MM.1S (cell line): ENCODE results near the gene TRIM51.

Experiments
- DNase-seq: peaks from one replicate; pipeline ENCODE4 v3.0.0-alpha.2; 2015
- H2AFZ ChIP-seq: fragments of 300-600 bp; sonication (generic); 2 replicates; pipeline ENCODE4 v1.6.0; 2016; ENCODE audit warnings: antibody characterized with exemption, low read length
- H3F3A ChIP-seq: fragments of 300-600 bp; sonication (generic); 2 replicates; pipeline ENCODE4 v1.6.1; 2016; ENCODE audit warnings: mild to moderate bottlenecking, antibody characterized with exemption, low read length, moderate library complexity, mixed read lengths; ENCODE audit not compliant: insufficient read depth
- H3K27ac ChIP-seq: fragments of 300-600 bp; sonication (generic); 2 replicates; pipeline ENCODE4 v1.5.1; 2016; ENCODE audit warnings: mild to moderate bottlenecking, low read length
- H3K27me3 ChIP-seq: fragments of 300-600 bp; sonication (generic); replicated peaks from 2 replicates; pipeline ENCODE4 v1.6.0; 2016; ENCODE audit warnings: low read length; ENCODE audit not compliant: insufficient read depth
- H3K36me3 ChIP-seq: fragments of 300-600 bp; sonication (generic); replicated peaks from 2 replicates; pipeline ENCODE4 v1.6.1; 2016; ENCODE audit warnings: mild to moderate bottlenecking, low read length, mixed read lengths; ENCODE audit not compliant: insufficient read depth
- H3K4me1 ChIP-seq: fragments of 300-600 bp; sonication (generic); 2 replicates; pipeline ENCODE4 v1.6.1; 2016; ENCODE audit warnings: low read length, mixed read lengths
- H3K4me2 ChIP-seq: fragments of 300-600 bp; sonication (generic); 2 replicates; pipeline ENCODE4 v1.6.0; 2016; ENCODE audit warnings: low read depth, low read length
- H3K4me3 ChIP-seq: fragments of 300-600 bp; sonication (generic); 2 replicates; pipeline ENCODE4 v1.5.1; 2016; ENCODE audit warnings: low read length, mixed read lengths
- H3K79me2 ChIP-seq: fragments of 300-600 bp; sonication (generic); 2 replicates; pipeline ENCODE4 v1.6.1; 2016; ENCODE audit warnings: mixed run types, low read length, mixed read lengths
- H3K9ac ChIP-seq: fragments of 300-600 bp; sonication (generic); 2 replicates; pipeline ENCODE4 v1.6.1; 2016; ENCODE audit warnings: low read length, mixed read lengths
- H3K9me2 ChIP-seq: fragments of 300-600 bp; sonication (generic); replicated peaks from 2 replicates; pipeline ENCODE4 v1.6.1; 2016; ENCODE audit warnings: mild to moderate bottlenecking, low read length, mixed read lengths; ENCODE audit not compliant: insufficient read depth
- H3K9me3 ChIP-seq: fragments of 300-600 bp; sonication (generic); replicated peaks from 2 replicates; pipeline ENCODE4 v1.6.1; 2016; ENCODE audit warnings: mild to moderate bottlenecking, low read length, mixed read lengths; ENCODE audit not compliant: insufficient read depth
- H4K20me1 ChIP-seq: fragments of 300-600 bp; sonication (generic); 2 replicates; pipeline ENCODE4 v1.6.1; 2016; ENCODE audit warnings: mild to moderate bottlenecking, low read length, moderate library complexity, mixed read lengths; ENCODE audit not compliant: insufficient read depth
- CTCF ChIP-seq: fragments of 300-600 bp; sonication (generic); IDR thresholded peaks from 2 replicates; pipeline ENCODE4 v1.5.1; 2016; ENCODE audit warnings: antibody characterized with exemption, low read length, mixed read lengths
- EZH2 ChIP-seq: fragments of 300-600 bp; sonication (generic); optimal IDR thresholded peaks from 2 replicates; pipeline ENCODE3; 2017; ENCODE audit warnings: low read depth, mild to moderate bottlenecking, antibody characterized with exemption, low read length, mixed read lengths
- EZH2phosphoT487 ChIP-seq: fragments of 300-600 bp; sonication (generic); IDR thresholded peaks from 2 replicates; pipeline ENCODE4 v1.6.1; 2018; ENCODE audit warnings: antibody characterized with exemption, low read length

TRIM51 gene

GRCh38 chr11:55920537-55920936 lies 37.4 kb downstream of the TRIM51 start:
- H2AFZ ChIP-seq = no peak overlapping the region
- H3K4me3 ChIP-seq = no peak overlapping the region
- H4K20me1 ChIP-seq = no peaks in the 10 kb centered on the region
- TF ChIP-seq EZH2 (no peak), EZH2phosphoT487 (no peak), CTCF (no peak)
- H3K9me3 ChIP-seq = no peaks in the 10 kb centered on the region
- no peak for DNase-seq
- no peaks in the 10 kb centered on the region for H3F3A ChIP-seq
- H3K27me3 ChIP-seq = no peaks in the 10 kb centered on the region
- H3K36me3 ChIP-seq = no peaks in the 10 kb centered on the region
- no peaks in the 10 kb centered on the region for H3K9me2 ChIP-seq
- no peaks in the 10 kb centered on the region for H3K4me1 ChIP-seq
- H3K4me2 ChIP-seq = no peak overlapping the region
- no peak overlapping the region for H3K27ac ChIP-seq
- no peaks in the 10 kb centered on the region for H3K79me2 ChIP-seq
- no peak overlapping the region for H3K9ac ChIP-seq

- Histone ChIP-seq H3K9me2 (no peaks in the 10 kb centered on the region), H2AFZ (no peak within 1 kb of the TSS), H3K9me3 (no peaks in the 10 kb centered on the region), H4K20me1 (no peaks in the 10 kb centered on the region), H3K4me1 (no peaks in the 10 kb centered on the region), H3K9ac (no peak within 1 kb of the TSS), H3K27ac (no peak within 1 kb of the TSS), H3K4me3 (no peak within 1 kb of the TSS), H3F3A (no peaks in the 10 kb centered on the region), H3K36me3 (no peaks in the 10 kb centered on the region), H3K4me2 (no peak within 1 kb of the TSS), H3K27me3 (no peaks in the 10 kb centered on the region), H3K79me2 (no peaks in the 10 kb centered on the region)
- TF ChIP-seq CTCF (no peak), EZH2phosphoT487 (no peak), EZH2 (no peak)
- DNase-seq = no peak
Observed at GRCh38 chr11:55936300-55936699, 53.2 kb downstream of the TRIM51 start, which contains the start of gene OR5I1. Gene OR5I1 (minus strand): TSS chr11:55936400. CDS start chr11:55936400, 0 bp downstream.
